ENCODE data around the gene UTP11. TPM values are rescaled to one million over a fixed set of nuclear protein-coding genes. Genes with fewer than 3 reads are reported as not detected.

UTP11 gene
- total RNA-seq, 1 donor from 2014 or later, result 29.1 TPM

GRCh38 chr1:37995751-37996345, 16.7 kb upstream of the UTP11 start:
- intact Hi-C loops (cut with DNase I), result no loop called here
- H3K27ac ChIP-seq, result peak overlapping the region; percentile 84
- peak; percentile 79 for ATAC-seq
- no peaks in the 10 kb centered on the region for H3K27me3 ChIP-seq
- peaks cover 41% of the 10 kb centered on the region for H3K4me1 ChIP-seq
- DNase-seq, result peak; percentile 85
- H3K4me3 ChIP-seq, result peak overlapping the region; percentile 58
- no peaks in the 10 kb centered on the region for H3K9me3 ChIP-seq
- TF ChIP-seq CTCF (IDR thresholded peaks at IDR 0.05), result no peak
- H3K36me3 ChIP-seq, result peaks cover 15% of the 10 kb centered on the region

GRCh38 chr1:37997256-37998088, 15.1 kb upstream of the UTP11 start:
- DNase-seq (no peak), ATAC-seq (no peak)
- Histone ChIP-seq H3K9me3 (no peaks in the 10 kb centered on the region), H3K27ac (peak overlapping the region; percentile 64), H3K27me3 (no peaks in the 10 kb centered on the region), H3K4me3 (no peak overlapping the region), H3K4me1 (peaks cover 55% of the 10 kb centered on the region), H3K36me3 (peaks cover 15% of the 10 kb centered on the region)
- no peak for TF ChIP-seq CTCF (IDR thresholded peaks at IDR 0.05)
- intact Hi-C loops (cut with DNase I), result no loop called here

GRCh38 chr1:37998089-37998808, 14.3 kb upstream of the UTP11 start:
- DNase-seq, result no peak
- intact Hi-C loops (cut with DNase I), result no loop called here
- Histone ChIP-seq H3K4me1 (peaks cover 57% of the 10 kb centered on the region), H3K9me3 (no peaks in the 10 kb centered on the region), H3K27ac (peak overlapping the region; percentile 89), H3K36me3 (peaks cover 15% of the 10 kb centered on the region), H3K4me3 (no peak overlapping the region), H3K27me3 (no peaks in the 10 kb centered on the region)
- TF ChIP-seq CTCF (IDR thresholded peaks at IDR 0.05), result no peak
- no peak for ATAC-seq

- no peak for DNase-seq
- TF ChIP-seq CTCF (IDR thresholded peaks at IDR 0.05), result no peak
- Histone ChIP-seq H3K27me3 (no peaks in the 10 kb centered on the region), H3K4me1 (peaks cover 64% of the 10 kb centered on the region), H3K27ac (peak overlapping the region; percentile 89), H3K9me3 (no peaks in the 10 kb centered on the region), H3K36me3 (peaks cover 15% of the 10 kb centered on the region), H3K4me3 (no peak overlapping the region)
- no peak for ATAC-seq
- intact Hi-C loops (cut with DNase I), result no loop called here
Measured at GRCh38 chr1:37998913-37999429, 13.6 kb upstream of the UTP11 start.

- Histone ChIP-seq H3K4me3 (no peak overlapping the region), H3K4me1 (peaks cover 67% of the 10 kb centered on the region), H3K27me3 (no peaks in the 10 kb centered on the region), H3K36me3 (peaks cover 15% of the 10 kb centered on the region), H3K27ac (peak overlapping the region; percentile 89), H3K9me3 (no peaks in the 10 kb centered on the region)
- DNase-seq, result no peak
- intact Hi-C loops (cut with DNase I), result no loop called here
- no peak for TF ChIP-seq CTCF (IDR thresholded peaks at IDR 0.05)
- peak; percentile 36 for ATAC-seq
Measured at GRCh38 chr1:37999430-38000232, 12.9 kb upstream of the UTP11 start.
